Tibial artery (tissue), 4 donors: ENCODE data around the gene SH2D1B.

ENCODE experiments used
- DNase-seq, 2 donors: peaks; one replicate each; pipeline ENCODE4 v3.0.0-alpha.2; 2019
- H3K27ac ChIP-seq, 2 donors: fragments of 200-600 bp; sonication (generic) in 1 of 2; 1 replicate in 1 of 2; 2 replicates in 1 of 2; pipeline ENCODE4 v1.5.1; 2018 to 2019; ENCODE audit warnings: mild to moderate bottlenecking in 1 of 2
- H3K27me3 ChIP-seq, 2 donors: fragments of 200-600 bp; sonication (generic) in 1 of 2; one replicate each; pipeline versions ENCODE4 v1.5.1 to v1.6.0; 2016 to 2019
- H3K36me3 ChIP-seq, 3 donors: fragments of 200-600 bp; sonication (generic) in 2 of 3; one replicate each; pipeline ENCODE4 v1.5.1; 2016 to 2019; ENCODE audit warnings: mild to moderate bottlenecking in 2 of 3
- H3K4me1 ChIP-seq, 4 donors: fragments of 200-600 bp; sonication (generic) in 2 of 4; 1 replicate in 3 of 4; 2 replicates in 1 of 4; pipeline ENCODE4 v1.5.1; 2016 to 2019
- H3K4me3 ChIP-seq, 2 donors: fragments of 200-600 bp; sonication (generic) in 1 of 2; 1 replicate in 1 of 2; 2 replicates in 1 of 2; pipeline ENCODE4 v1.5.1; 2018 to 2019; ENCODE audit warnings: mild to moderate bottlenecking in 2 of 2
- H3K9me3 ChIP-seq, 3 donors: fragments of 200-600 bp; sonication (generic) in 1 of 3; one replicate each; pipeline ENCODE4 v1.5.1; 2016 to 2019
- intact Hi-C: fragments of 100-400 bp; cut with DNase I; formaldehyde crosslinking; loops from one replicate; pipeline ENCODE4 v1.15.0; 2023; ENCODE audit warnings: low total_unique reads
- TF ChIP-seq, protein P1 (sequence below), 2 experiments: fragments of 200-600 bp in 1 of 2; fragments of 450-650 bp in 1 of 2; IDR thresholded peaks; one replicate each; pipeline ENCODE4 v1.5.1; 2017 to 2019; ENCODE audit warnings: antibody characterized with exemption in 2 of 2, mild to moderate bottlenecking in 1 of 2, moderate library complexity in 1 of 2

Gene SH2D1B

GRCh38 chr1:162396201-162396906, 15.6 kb downstream of the SH2D1B start:
- no peak overlapping the region for H3K4me3 ChIP-seq
- peaks cover 0 to 3% (median 0%) of the 10 kb centered on the region in 4 donors for H3K4me1 ChIP-seq
- DNase-seq = peak in 1 of 2 donors; percentile 28
- TF ChIP-seq, protein P1, sequence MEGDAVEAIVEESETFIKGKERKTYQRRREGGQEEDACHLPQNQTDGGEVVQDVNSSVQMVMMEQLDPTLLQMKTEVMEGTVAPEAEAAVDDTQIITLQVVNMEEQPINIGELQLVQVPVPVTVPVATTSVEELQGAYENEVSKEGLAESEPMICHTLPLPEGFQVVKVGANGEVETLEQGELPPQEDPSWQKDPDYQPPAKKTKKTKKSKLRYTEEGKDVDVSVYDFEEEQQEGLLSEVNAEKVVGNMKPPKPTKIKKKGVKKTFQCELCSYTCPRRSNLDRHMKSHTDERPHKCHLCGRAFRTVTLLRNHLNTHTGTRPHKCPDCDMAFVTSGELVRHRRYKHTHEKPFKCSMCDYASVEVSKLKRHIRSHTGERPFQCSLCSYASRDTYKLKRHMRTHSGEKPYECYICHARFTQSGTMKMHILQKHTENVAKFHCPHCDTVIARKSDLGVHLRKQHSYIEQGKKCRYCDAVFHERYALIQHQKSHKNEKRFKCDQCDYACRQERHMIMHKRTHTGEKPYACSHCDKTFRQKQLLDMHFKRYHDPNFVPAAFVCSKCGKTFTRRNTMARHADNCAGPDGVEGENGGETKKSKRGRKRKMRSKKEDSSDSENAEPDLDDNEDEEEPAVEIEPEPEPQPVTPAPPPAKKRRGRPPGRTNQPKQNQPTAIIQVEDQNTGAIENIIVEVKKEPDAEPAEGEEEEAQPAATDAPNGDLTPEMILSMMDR (IDR thresholded peaks at IDR 0.05) = no peak
- no peaks in the 10 kb centered on the region for H3K9me3 ChIP-seq
- H3K27me3 ChIP-seq = peaks cover 0 to 11% of the 10 kb centered on the region in 2 donors
- no peak overlapping the region for H3K27ac ChIP-seq
- intact Hi-C loops = no loop called here
- no peaks in the 10 kb centered on the region for H3K36me3 ChIP-seq

GRCh38 chr1:162391790-162392563, 20.0 kb downstream of the SH2D1B start:
- intact Hi-C loops = loop anchor here (5.0 kb wide), 1 partner anchor 335 kb away; no protein-coding TSS in a partner anchor
- Histone ChIP-seq H3K27me3 (peaks cover 0 to 16% of the 10 kb centered on the region in 2 donors), H3K4me3 (no peak overlapping the region), H3K4me1 (peaks cover 0 to 3% (median 0%) of the 10 kb centered on the region in 4 donors), H3K36me3 (no peaks in the 10 kb centered on the region), H3K9me3 (no peaks in the 10 kb centered on the region), H3K27ac (no peak overlapping the region)
- TF ChIP-seq, protein P1 (IDR thresholded peaks at IDR 0.05) = peak; percentile 68 to 74
- peak in 1 of 2 donors; percentile 47 for DNase-seq

DNA sequence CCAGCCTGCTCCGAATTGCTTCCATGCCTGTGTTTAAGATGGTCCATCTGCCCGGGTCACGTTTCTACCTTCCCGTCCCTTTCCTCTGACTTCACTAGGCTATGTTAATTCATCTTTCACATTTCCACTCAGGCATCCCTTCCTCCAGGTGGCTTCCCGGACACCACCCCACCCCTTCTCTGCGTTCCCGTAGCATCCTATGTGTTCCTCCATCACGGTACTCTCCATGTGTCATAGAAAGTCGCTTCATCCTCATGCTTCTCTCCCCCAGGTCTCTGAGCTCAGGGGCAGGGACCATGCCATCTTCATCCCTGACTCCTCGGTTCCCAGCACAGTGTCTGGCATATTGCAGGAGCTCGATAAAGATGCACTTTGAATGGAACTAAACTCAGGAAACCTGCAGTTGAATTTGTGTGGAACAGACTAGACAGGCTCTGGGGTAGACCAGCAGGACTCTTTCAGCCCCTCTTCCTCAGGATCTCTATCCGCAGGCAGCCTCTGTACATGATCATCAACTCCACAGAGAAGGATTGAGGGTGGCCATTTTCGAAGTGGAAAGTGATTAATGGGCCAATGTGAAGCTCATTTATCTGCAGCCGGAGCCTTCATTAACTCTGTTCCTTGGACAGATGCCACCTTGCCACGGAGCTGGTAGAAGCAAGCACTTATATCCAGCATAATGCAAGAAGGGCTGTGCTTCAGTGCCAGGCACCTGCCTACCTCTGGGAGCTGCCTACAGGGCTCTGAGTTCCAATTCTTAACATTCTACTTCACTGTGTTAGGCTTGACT, 21.3 kb downstream of the SH2D1B start:
- peaks cover 0 to 5% (median 0%) of the 10 kb centered on the region in 3 donors for H3K36me3 ChIP-seq
- TF ChIP-seq, protein P1 (IDR thresholded peaks at IDR 0.05) = no peak
- H3K4me1 ChIP-seq = peaks cover 0 to 3% (median 0%) of the 10 kb centered on the region in 4 donors
- H3K27ac ChIP-seq = no peak overlapping the region
- no peaks in the 10 kb centered on the region for H3K9me3 ChIP-seq
- intact Hi-C loops = loop anchor here (5.0 kb wide), 1 partner anchor 333 kb away; no protein-coding TSS in a partner anchor
- DNase-seq = peak in 1 of 2 donors; percentile 38
- no peak overlapping the region for H3K4me3 ChIP-seq
- H3K27me3 ChIP-seq = peaks cover 0 to 16% of the 10 kb centered on the region in 2 donors

DNA sequence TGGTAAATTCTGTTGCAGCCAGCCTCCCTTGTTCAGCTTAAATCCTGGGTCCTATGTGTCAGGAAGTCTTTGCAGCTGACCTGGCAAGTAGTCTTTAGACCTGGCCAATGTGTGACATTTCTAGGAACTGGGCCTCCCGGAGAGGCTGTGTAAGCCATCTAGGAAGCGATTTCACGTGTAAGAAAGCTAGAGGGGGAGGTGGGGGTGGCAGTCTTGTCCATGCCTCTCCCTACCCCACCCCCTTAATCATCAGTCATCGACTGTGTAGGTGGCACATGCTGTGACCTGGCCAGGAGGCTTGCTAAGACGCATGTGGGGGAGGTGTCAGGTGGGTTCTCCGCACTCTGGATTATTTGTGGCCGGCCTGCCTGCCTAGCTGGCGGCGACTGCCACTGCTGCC, 22.0 kb downstream of the SH2D1B start:
- intact Hi-C loops = loop anchor here (5.0 kb wide), 1 partner anchor 333 kb away; no protein-coding TSS in a partner anchor
- peak in 1 of 2 donors; percentile 16 for DNase-seq
- Histone ChIP-seq H3K9me3 (no peaks in the 10 kb centered on the region), H3K4me1 (peaks cover 0 to 3% (median 0%) of the 10 kb centered on the region in 4 donors), H3K27ac (no peak overlapping the region), H3K36me3 (peaks cover 0 to 11% (median 0%) of the 10 kb centered on the region in 3 donors), H3K27me3 (peaks cover 0 to 16% of the 10 kb centered on the region in 2 donors), H3K4me3 (no peak overlapping the region)
- TF ChIP-seq, protein P1 (IDR thresholded peaks at IDR 0.05) = no peak
